ENCODE data around the gene PRDX6. TPM values are rescaled to one million over a fixed set of nuclear protein-coding genes. Genes with fewer than 3 reads are reported as not detected.
"Not testable (repeated sequence)": the region's sequence is repeated elsewhere in the genome, so short reads cannot be mapped to it uniquely, and the experiment has no call there.

Gene PRDX6
- total RNA-seq, 2 experiments from 2014 or later = 129 to 136 TPM

DNA sequence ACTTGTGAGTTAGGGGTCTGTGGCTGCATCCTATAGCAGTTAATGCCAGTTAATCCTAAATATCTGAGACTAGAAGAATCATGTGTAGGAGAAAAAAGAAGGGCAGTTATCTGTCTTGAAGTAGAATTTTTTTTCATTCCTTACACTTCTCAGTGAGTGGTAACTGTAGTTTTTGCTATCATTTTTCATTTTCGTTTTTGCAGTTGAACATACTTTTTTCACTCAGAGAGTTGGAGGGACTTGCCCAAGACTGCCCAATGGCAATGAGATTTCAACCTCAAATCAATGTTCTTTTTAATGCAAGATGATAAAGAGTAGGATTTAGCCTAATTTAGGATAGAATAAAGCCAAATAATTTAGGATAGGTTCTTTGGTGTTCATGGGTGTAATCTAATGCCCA is 5.5 kb downstream of the PRDX6 start:
- peaks cover 36% of the 10 kb centered on the region for H3K4me1 Mint-ChIP-seq (ENCODE audit: low read depth)
- no peak overlapping the region for H3K27ac Mint-ChIP-seq
- CTCF ChIA-PET = no interaction called here
- H3K27me3 Mint-ChIP-seq = no peaks in the 10 kb centered on the region
- no peaks in the 10 kb centered on the region for H3K9me3 Mint-ChIP-seq
- no peak for DNase-seq
- no peak overlapping the region for H3K4me3 Mint-ChIP-seq
- peaks cover 55% of the 10 kb centered on the region for H3K36me3 Mint-ChIP-seq
- intact Hi-C loops (cut with micrococcal nuclease) = no loop called here
- POLR2A ChIA-PET = no interaction called here

DNA sequence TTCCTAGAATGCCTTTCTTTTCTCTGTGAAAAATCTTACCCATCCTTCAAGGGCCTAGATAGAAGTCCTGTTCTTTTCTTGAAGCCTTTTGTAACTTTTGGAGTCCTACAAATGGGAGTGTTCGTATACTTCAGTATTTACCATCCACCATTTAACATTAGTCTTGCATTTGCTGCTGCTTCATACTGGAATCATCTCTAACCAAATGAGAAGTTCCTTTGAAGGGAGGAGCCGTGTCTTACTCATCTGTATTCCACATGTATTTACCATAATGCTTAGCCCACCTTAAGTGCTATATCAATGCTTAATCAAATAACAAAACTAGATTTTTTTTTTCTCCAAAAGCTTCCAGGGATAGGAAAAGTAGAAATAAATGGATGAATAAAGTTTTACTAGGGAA is 7.1 kb downstream of the PRDX6 start:
- Mint-ChIP-seq H3K36me3 (peaks cover 64% of the 10 kb centered on the region), H3K27me3 (no peaks in the 10 kb centered on the region), H3K4me3 (no peak overlapping the region), H3K4me1 (ENCODE audit: low read depth) (peaks cover 24% of the 10 kb centered on the region), H3K27ac (no peak overlapping the region), H3K9me3 (no peaks in the 10 kb centered on the region)
- intact Hi-C loops (cut with micrococcal nuclease) = no loop called here
- no peak for DNase-seq
- ChIA-PET POLR2A (no interaction called here), CTCF (no interaction called here)

DNA sequence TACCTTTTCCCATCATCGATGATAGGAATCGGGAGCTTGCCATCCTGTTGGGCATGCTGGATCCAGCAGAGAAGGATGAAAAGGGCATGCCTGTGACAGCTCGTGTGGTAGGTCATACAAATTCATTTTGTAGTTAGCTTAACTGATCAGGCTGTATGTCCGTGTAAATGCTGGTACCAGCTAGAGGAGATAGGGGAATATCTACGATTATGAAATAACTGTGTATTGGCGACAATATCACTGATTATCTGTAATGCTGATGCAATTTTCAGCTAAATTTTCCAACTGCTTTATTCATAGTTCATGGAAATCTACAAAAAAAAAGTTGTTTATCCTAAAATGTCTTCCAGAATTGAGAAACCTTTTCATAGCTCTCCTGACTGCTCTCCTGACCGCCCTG is 8.3 kb downstream of the PRDX6 start:
- ChIA-PET POLR2A (interaction anchor here (0.5 kb wide), 1 partner anchor 35 kb away, joined by 3 read pairs; no protein-coding TSS in a partner anchor), CTCF (no interaction called here)
- Mint-ChIP-seq H3K4me3 (no peak overlapping the region), H3K36me3 (peaks cover 57% of the 10 kb centered on the region), H3K27ac (no peak overlapping the region), H3K9me3 (no peaks in the 10 kb centered on the region), H3K27me3 (no peaks in the 10 kb centered on the region), H3K4me1 (ENCODE audit: low read depth) (peaks cover 14% of the 10 kb centered on the region)
- intact Hi-C loops (cut with micrococcal nuclease) = no loop called here
- DNase-seq = no peak

DNA sequence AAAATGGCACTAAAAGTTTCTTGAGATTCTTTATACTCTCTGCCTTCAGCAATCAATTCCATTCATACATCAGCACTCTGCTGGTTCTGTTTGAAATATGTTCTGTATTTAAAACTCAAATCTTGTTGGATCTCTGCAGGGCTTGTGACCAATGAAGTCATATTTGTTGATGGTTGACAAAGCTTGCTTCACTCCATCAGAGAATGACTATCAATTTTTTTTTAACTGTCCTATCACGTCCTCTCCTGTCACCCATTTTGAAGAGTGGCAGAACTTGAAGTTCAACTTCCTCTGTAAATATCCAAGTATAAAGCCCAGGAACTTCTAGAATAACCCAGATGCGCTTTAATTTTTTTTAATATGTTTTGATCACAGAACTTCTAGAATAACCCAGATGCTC is 10.9 kb downstream of the PRDX6 start:
- peaks cover under 1% of the 10 kb centered on the region for H3K9me3 Mint-ChIP-seq
- no peak overlapping the region for H3K27ac Mint-ChIP-seq
- intact Hi-C loops (cut with micrococcal nuclease) = no loop called here
- H3K27me3 Mint-ChIP-seq = no peaks in the 10 kb centered on the region
- POLR2A ChIA-PET = no interaction called here
- H3K4me3 Mint-ChIP-seq = no peak overlapping the region
- H3K36me3 Mint-ChIP-seq = peaks cover 45% of the 10 kb centered on the region
- H3K4me1 Mint-ChIP-seq (ENCODE audit: low read depth) = no peaks in the 10 kb centered on the region
- CTCF ChIA-PET = interaction anchor here (0.6 to 0.9 kb wide), 2 partner anchors 9 to 342 kb away, joined by 3 to 4 read pairs; no protein-coding TSS in a partner anchor
- DNase-seq = no peak

DNA sequence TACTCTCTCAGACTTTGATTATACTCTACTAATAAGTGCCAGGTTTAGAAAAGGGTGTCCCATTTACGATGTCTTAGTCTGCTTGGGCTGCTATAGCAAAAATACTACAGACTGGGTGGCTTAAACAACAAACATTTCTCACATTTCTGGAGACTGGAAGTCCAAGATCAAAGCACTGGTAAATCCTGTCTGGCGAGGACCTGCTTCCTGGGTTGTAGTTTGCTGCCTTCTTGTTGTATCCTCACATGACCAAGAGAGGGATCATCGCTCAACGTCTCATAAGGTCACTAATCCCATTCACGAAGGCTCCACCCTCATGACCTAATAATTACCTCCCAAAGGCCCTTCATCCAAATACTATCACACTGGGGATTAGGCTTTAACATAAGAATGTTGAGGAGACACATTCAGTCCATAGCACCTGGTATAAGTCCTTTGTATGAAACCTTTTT is 12.0 kb downstream of the PRDX6 start:
- H3K9me3 Mint-ChIP-seq = peaks cover 5% of the 10 kb centered on the region
- H3K27ac Mint-ChIP-seq = no peak overlapping the region
- no peaks in the 10 kb centered on the region for H3K27me3 Mint-ChIP-seq
- CTCF ChIA-PET = no interaction called here
- intact Hi-C loops (cut with micrococcal nuclease) = no loop called here
- no peaks in the 10 kb centered on the region for H3K4me1 Mint-ChIP-seq (ENCODE audit: low read depth)
- no peak overlapping the region for H3K4me3 Mint-ChIP-seq
- POLR2A ChIA-PET = interaction anchor here (1.4 kb wide), 1 partner anchor 11 kb away, joined by 4 read pairs; no protein-coding TSS in a partner anchor
- H3K36me3 Mint-ChIP-seq = peaks cover 44% of the 10 kb centered on the region
- DNase-seq = no peak

DNA sequence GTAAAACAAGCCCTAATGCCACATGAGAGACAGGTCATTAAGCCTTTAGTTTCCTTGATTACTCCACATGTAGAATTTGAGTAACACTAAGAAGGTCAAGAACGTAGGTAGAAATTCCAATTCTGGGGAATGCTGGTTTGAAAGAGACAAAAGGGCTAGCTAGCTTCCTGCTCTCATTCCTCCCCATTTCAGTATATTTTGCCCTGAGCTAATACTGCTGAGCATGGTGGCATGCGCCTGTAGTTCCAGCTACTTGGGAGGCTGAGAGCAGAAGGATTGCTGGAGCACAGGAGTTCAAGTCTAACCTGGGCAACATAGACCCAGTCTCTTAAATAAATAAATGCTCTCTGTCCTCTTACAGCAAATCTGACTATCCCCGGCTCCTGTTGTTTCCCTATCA is 12.8 kb downstream of the PRDX6 start:
- Mint-ChIP-seq H3K36me3 (peaks cover 37% of the 10 kb centered on the region), H3K4me3 (no peak overlapping the region), H3K27ac (no peak overlapping the region), H3K4me1 (ENCODE audit: low read depth) (no peaks in the 10 kb centered on the region), H3K27me3 (no peaks in the 10 kb centered on the region), H3K9me3 (peaks cover 5% of the 10 kb centered on the region)
- CTCF ChIA-PET = no interaction called here
- POLR2A ChIA-PET = interaction anchor here (1.4 kb wide), 1 partner anchor 12 kb away, joined by 4 read pairs; no protein-coding TSS in a partner anchor
- intact Hi-C loops (cut with micrococcal nuclease) = no loop called here
- no peak for DNase-seq

DNA sequence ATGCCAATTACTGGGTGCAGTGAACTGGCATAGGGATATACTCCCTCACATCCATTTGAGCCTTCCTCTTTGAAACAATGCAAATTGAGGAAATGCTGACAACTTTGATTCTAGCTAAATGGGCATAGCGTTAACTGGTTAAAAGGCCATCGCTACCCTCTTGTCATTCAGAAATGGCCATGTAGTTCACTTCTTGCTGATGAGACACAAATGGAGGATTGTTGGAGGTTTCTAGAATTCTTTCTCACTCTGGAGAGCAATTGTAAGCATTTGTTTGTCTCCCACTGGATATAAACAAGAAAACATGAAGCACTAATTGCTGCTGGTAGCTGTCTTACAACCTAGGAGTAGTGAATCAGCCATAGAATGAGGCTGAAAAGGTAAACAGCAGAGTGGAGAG is 14.4 kb downstream of the PRDX6 start:
- H3K27me3 Mint-ChIP-seq = no peaks in the 10 kb centered on the region
- CTCF ChIA-PET = no interaction called here
- H3K36me3 Mint-ChIP-seq = peaks cover 25% of the 10 kb centered on the region
- no peak overlapping the region for H3K27ac Mint-ChIP-seq
- no peak for DNase-seq
- intact Hi-C loops (cut with micrococcal nuclease) = no loop called here
- H3K4me3 Mint-ChIP-seq = no peak overlapping the region
- H3K9me3 Mint-ChIP-seq = peaks cover 5% of the 10 kb centered on the region
- POLR2A ChIA-PET = no interaction called here
- no peaks in the 10 kb centered on the region for H3K4me1 Mint-ChIP-seq (ENCODE audit: low read depth)

DNA sequence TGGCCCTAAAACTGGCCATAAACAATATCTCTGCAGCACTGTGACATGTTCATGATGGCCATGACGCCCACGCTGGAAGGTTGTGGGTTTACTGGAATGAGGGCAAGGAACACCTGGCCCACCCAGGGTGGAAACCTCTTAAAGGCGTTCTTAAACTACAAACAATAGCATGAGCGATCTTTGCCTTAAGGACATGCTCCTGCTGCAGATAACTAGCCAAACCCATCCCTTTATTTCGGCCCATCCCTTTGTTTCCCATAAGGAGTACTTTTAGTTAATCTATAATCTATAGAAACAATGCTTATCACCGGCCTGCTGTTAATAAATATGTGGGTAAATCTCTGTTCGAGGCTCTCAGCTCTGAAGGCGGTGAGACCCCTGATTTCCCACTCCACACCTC is 16.0 kb downstream of the PRDX6 start:
- H3K27ac Mint-ChIP-seq; H3K4me3 Mint-ChIP-seq; POLR2A ChIA-PET; H3K4me1 Mint-ChIP-seq (ENCODE audit: low read depth); H3K27me3 Mint-ChIP-seq; CTCF ChIA-PET; DNase-seq; H3K9me3 Mint-ChIP-seq; intact Hi-C loops (cut with micrococcal nuclease): not testable (repeated sequence)
- peaks cover 11% of the 10 kb centered on the region for H3K36me3 Mint-ChIP-seq

DNA sequence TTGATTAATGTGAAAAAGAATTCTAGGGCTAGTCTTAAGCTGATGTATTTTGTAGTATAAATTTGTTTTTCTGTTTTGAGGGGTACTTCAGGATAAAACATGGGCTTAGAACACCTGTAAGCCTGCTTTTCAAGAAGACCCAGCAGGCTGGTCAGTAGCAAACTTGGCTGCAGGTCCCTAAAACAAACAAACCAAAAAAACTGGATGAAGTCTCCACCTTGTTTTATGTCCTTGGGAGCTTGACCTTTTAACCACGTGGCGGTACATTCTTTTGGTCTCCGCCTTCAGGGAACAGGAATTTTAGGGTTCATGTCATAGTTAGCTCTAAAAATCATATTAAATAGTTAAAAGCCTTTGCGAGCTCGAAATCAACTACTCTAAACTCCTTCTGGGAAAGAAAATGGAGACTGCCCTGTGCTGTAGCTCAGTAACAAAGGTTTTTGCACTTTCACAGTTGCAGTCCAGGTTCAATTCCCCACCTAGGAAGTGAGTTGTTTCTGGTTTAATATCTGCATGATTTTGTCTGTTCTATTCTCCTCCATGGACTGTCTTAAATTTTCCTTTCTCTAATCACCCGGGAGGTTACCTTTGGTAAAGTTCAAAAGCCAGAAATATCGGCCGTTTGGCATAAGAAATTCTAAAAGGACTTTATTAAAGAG is 18.6 kb downstream of the PRDX6 start:
- peaks cover 5% of the 10 kb centered on the region for H3K9me3 Mint-ChIP-seq
- no peak for DNase-seq
- no peaks in the 10 kb centered on the region for H3K4me1 Mint-ChIP-seq (ENCODE audit: low read depth)
- H3K36me3 Mint-ChIP-seq = peaks cover 5% of the 10 kb centered on the region
- ChIA-PET POLR2A (no interaction called here), CTCF (no interaction called here)
- H3K27ac Mint-ChIP-seq = no peak overlapping the region
- intact Hi-C loops (cut with micrococcal nuclease) = no loop called here
- no peaks in the 10 kb centered on the region for H3K27me3 Mint-ChIP-seq
- no peak overlapping the region for H3K4me3 Mint-ChIP-seq

DNA sequence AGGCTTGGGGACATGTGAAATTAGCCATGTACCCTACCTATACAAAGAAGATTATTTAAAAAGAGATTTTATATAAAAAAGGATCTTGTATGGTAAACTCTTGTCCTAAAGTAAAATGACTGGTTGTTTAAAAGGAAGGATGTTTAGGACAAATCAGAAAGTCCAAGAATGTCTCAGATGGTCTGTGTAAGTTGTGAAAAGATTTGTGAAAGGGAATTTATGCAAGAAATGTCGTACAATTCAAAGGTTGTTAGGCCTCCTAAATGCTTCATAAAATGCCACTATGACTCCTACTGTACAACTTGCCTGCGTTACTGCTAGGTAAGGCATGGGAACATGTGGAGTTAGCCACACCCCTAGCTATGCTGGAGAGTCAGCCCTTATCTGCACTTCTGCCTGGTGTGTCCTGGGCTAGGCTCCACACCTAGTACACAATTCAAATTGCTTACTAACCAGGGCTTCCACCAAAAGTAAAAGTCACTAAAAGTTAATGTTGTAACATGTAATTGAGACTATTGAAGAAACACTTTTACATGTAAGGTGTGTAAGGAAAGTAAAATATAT is 19.7 kb downstream of the PRDX6 start:
- no peak for DNase-seq
- POLR2A ChIA-PET = no interaction called here
- no peaks in the 10 kb centered on the region for H3K4me1 Mint-ChIP-seq (ENCODE audit: low read depth)
- H3K4me3 Mint-ChIP-seq = no peak overlapping the region
- peaks cover 5% of the 10 kb centered on the region for H3K36me3 Mint-ChIP-seq
- no peaks in the 10 kb centered on the region for H3K27me3 Mint-ChIP-seq
- peaks cover 5% of the 10 kb centered on the region for H3K9me3 Mint-ChIP-seq
- CTCF ChIA-PET = no interaction called here
- intact Hi-C loops (cut with micrococcal nuclease) = no loop called here
- H3K27ac Mint-ChIP-seq = no peak overlapping the region

DNA sequence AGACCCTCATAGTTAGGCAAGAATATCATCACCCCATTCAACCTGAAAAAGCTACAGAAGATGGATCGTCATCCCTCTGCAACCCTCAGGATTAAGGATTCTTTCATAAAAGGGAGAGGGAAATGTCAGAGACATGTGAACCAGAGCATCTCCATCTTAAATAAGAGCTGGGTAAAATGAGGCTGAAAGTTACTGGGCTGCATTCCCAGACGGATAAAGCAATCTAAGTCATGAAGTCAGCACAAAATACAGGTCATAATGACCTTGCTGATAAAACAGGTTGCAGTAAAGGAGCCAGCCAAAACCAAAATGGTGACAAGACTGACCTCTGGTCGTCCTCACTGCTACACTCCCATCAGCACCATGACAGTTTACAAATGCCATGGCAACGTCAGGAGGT is 22.6 kb downstream of the PRDX6 start:
- Mint-ChIP-seq H3K4me3 (no peak overlapping the region), H3K27ac (no peak overlapping the region), H3K9me3 (no peaks in the 10 kb centered on the region), H3K27me3 (no peaks in the 10 kb centered on the region), H3K36me3 (no peaks in the 10 kb centered on the region), H3K4me1 (ENCODE audit: low read depth) (no peaks in the 10 kb centered on the region)
- intact Hi-C loops (cut with micrococcal nuclease) = no loop called here
- POLR2A ChIA-PET = no interaction called here
- DNase-seq = no peak
- CTCF ChIA-PET = no interaction called here

DNA sequence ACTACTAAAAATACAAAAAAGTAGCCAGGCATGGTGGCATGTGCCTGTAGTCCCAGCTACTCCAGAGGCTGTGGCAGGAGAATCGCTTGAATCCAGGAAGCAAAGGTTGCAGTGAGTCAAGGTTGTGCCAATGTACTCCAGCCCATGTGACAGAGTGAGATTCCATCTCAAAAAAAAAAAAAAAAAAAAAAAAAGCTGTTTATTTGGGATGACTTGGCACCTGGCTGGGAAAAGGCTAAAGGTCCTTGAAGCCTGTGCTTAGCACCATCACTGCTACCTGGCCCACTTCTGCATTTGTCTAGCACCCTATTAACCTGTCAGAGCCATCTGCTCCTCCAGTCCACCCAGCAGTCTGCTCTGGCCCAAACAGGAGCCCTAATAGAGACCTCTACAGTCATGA is 25.0 kb downstream of the PRDX6 start:
- intact Hi-C loops (cut with micrococcal nuclease) = no loop called here
- Mint-ChIP-seq H3K27me3 (no peaks in the 10 kb centered on the region), H3K4me3 (no peak overlapping the region), H3K36me3 (no peaks in the 10 kb centered on the region), H3K9me3 (no peaks in the 10 kb centered on the region), H3K4me1 (ENCODE audit: low read depth) (no peaks in the 10 kb centered on the region), H3K27ac (no peak overlapping the region)
- ChIA-PET POLR2A (no interaction called here), CTCF (no interaction called here)
- no peak for DNase-seq

DNA sequence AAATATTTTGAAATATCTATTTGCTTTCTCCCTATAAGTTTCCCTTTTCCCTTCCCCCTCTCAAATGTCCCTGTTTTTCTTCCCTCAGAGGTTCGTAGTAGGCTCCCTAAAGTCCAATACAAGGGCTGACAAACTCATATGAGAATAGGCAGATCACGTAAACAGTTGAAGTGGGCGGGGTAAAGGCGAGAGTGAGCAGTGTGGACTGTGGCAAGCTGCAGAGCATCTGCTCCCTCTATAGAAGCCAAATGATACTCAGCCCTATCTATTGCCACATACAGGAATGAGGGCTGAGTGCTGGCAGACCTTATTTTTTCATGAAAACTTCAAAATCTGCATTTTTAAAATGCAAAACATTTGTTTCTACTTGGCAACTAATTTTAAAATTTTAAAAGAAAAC is 26.3 kb downstream of the PRDX6 start:
- intact Hi-C loops (cut with micrococcal nuclease) = no loop called here
- Mint-ChIP-seq H3K9me3 (no peaks in the 10 kb centered on the region), H3K27ac (no peak overlapping the region), H3K27me3 (no peaks in the 10 kb centered on the region), H3K4me3 (no peak overlapping the region), H3K36me3 (no peaks in the 10 kb centered on the region), H3K4me1 (ENCODE audit: low read depth) (no peaks in the 10 kb centered on the region)
- ChIA-PET POLR2A (no interaction called here), CTCF (no interaction called here)
- no peak for DNase-seq

All from activated CD4-positive, alpha-beta memory T cell treated with anti-CD3 and anti-CD28 coated beads for 36 hours (primary cell).